Stimulated activated CD4-positive, alpha-beta T cell treated with anti-CD3 and anti-CD28 coated beads, TNF-alpha, amount 100 ng/mL, for 24 hours (primary cell): ENCODE measurements around the gene PRSS16.
"Not testable (repeated sequence)": the region's sequence is repeated elsewhere in the genome, so short reads cannot be mapped to it uniquely, and the experiment has no call there.

Source experiments
- DNase-seq, 3 experiments: peaks; one replicate each; pipeline ENCODE4 v3.0.0-alpha.2; 2020; ENCODE audit warnings: low read depth in 3 of 3

PRSS16 gene

GRCh38 chr6:27242589-27243265 is 4.8 kb upstream of the PRSS16 start:
- DNase-seq = no peak

GRCh38 chr6:27248783-27249182 is 1.3 kb downstream of the PRSS16 start:
- DNase-seq = no peak

DNA sequence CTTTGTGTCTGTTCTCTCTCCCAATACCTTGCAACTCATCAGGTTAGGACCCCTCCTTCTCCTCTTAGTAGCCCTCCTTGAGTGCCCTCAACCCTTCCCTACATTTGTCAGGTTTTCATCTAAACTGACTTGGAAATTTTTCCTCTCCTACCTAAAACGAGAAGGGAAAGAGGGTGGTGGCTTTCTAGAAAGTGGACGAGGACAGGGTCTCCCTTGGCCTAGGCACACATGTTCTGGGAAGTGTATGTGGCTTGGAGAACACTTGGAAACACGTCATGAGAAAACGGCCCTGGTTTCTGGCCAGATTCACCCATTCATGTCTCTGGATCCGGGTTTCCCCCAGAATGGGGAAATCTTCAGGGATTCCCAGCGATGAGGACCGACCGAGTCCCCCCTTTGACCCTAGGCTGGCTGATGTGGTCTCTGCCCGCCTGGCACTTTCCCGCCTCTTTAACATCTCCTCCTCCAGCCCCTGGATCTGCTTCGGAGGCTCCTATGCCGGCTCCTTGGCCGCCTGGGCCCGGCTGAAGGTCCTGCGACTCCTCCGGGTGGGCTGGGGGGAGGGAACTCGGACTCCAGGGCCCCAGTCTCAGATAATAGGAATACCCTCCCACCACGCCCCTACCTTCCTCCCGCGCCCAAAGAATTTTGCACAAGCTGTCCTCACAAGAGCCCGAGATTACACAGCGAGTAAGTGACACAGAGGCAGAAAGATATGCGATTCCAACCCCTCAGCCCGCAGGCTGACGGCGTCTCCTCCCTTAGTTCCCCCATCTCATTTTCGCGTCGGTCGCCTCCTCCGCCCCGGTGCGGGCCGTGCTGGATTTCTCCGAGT is 3.0 kb downstream of the PRSS16 start:
- DNase-seq = no peak

GRCh38 chr6:27251112-27251605 is 3.7 kb downstream of the PRSS16 start:
- DNase-seq = peak; percentile 30 to 81 (median 52)

DNA sequence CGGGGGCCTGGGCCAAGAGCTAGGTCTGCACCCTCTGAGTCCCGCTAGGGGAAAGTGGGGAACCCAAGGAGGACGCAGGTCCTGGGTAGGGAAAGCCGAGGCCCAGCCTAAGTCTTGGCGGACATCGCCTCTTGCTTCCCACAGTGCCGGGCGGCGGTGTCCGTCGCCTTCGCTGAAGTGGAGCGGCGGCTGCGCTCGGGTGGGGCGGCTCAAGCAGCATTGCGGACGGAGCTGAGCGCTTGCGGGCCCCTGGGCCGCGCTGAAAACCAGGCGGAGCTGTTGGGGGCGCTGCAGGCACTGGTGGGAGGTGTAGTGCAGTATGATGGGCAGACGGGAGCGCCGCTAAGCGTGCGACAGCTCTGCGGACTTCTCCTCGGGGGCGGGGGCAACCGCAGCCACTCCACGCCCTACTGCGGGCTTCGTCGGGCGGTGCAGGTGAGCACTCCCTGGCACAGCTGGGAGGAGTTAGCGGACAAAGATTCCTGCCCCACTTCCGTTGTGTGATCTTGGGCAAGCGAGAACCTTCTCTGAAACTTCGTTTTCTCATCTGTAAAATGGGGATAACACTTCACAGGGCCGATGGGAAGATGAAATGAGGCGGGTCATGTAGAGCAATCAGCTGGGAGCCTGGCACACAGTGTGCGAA is 4.2 kb downstream of the PRSS16 start:
- DNase-seq = peak; percentile 31 to 70 (median 36)

DNA sequence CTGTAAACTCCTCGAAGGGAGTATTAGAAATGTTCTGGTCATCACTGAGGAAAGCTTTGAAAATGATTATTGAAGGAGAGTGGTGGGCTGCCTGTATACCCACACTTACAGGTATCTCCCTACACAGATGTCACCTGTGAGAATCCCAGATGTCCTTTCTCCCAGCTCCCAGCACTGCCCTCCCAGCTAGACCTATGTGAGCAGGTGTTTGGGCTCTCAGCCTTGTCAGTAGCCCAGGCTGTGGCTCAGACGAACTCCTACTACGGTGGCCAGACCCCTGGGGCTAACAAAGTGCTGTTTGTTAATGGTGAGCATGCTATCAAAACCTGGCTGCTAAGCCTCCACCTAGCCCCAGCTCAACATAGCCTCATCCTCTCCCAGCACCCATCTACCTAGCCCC is 7.1 kb downstream of the PRSS16 start:
- no peak for DNase-seq

DNA sequence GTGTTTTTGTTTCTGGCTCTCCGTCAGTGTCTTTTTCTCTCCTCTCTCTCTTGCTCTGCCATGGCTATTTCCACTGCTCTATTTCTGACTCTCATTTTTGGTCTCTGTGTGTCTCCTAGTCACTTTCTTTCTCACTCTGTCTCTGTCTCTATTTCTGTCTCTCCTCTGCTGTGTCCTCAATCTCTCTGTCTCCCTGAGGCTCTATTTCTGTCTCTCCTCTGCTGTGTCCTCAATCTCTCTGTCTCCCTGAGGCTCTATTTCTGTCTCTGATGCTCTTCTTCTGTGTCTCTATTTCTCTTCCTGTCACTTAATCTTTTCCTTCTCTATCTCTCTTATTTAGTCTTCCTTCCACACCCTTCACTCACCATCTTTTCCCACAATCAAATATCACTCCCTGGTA is 8.4 kb downstream of the PRSS16 start:
- no peak for DNase-seq

DNA sequence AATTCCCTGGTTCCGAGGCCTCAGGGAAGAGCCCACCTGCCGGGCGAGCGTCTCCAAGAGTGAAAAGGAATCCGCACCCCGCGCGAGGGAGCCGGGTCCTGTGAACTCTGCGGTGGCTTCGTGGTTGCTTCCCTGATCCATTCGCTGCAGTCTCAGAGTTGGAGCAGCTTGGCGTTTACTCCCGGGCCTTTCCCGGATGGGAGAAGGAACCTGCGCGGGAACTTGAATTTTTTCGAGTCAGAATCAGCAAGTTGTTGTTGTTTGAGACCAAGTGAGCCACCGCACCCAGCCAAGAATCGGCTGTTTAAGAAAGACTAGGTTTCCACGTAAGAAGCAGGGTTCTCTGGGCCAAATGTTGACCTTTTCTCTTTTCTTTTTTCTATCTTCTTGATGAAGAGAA is 12.9 kb downstream of the PRSS16 start:
- DNase-seq = no peak

DNA sequence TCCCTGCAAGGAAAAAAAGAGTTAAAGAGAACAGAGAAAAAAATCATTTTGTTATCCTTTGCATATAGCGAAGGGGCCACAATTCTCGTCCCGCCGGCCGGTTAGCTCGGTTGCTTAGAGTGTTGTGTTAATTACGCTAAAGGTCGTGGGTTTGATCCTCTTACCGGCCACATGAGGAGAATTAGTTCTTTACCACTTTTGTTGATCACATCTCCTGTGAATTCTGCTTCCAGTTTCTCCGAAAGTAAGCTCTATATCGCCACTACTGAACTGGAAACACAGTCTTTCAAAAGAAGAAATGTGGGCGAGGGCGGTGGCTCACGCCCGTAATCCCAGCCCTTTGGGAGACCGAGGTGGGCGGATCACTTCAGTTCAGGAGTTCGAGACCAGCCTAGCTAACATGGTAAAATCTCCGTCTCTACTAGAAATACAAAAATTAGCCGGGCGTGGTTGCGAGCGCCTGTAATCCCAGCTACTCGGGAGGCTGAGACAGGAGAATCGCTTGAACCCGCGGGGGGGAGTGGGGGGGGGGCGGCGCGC is 13.4 kb downstream of the PRSS16 start:
- no peak for DNase-seq

- DNase-seq = no peak
Measured at GRCh38 chr6:27263886-27264285, 16.4 kb downstream of the PRSS16 start.

- DNase-seq = not testable (repeated sequence)
Measured at GRCh38 chr6:27267003-27267402, 19.5 kb downstream of the PRSS16 start.

DNA sequence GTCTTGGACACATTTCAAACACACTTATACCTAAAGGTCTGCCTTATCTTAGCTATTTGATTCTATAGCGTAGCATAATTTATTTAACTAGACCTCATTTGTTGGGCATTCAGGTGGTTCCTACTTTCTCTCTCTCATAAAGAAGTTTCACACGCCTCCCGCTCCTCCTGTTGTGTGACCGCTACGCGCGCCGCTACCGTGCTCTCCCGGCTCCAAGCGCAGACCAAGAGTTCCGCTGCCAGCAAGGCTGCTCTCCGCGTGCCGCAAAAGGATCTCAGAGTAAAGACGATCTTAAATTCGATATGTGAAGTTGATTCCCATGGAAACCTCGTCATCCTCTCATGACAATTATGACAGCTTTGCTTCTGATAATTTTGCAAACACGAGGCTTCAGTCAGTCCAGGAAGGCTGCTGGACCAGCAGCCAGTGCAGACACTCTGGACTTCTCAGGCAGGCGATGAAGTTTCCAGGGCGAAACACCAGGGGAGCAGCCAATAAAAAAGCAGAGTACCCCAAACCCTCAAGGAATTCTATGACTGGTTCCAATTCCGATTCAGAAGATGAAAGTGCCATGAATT is 20.4 kb downstream of the PRSS16 start:
- DNase-seq = no peak

DNA sequence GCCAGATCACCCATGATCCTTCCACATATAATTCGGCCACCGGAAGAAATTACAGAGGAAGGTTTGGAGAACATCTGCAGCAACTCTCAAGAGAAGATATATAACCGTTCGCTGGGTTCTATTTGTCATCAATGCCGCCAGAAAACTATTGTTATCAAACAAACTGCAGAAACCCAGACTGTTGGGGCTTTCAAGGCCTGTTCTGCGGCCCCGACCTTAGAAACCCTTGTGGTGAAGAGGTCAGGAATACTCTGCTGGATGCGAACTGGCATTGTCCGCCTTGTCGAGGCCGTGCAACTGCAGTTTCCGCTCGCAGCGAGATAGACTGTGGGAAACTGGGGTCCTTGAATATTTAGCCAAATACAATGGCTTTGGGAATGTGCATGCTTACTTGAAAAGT is 21.3 kb downstream of the PRSS16 start:
- no peak for DNase-seq

- DNase-seq = no peak
Measured at GRCh38 chr6:27273783-27274182, 26.3 kb downstream of the PRSS16 start.

- peak in 1 of 3 experiments; percentile 32 for DNase-seq
Measured at GRCh38 chr6:27275025-27275956, 27.8 kb downstream of the PRSS16 start.

GRCh38 chr6:27279513-27280063 is 32.1 kb downstream of the PRSS16 start:
- DNase-seq = no peak

GRCh38 chr6:27280064-27280539 is 32.6 kb downstream of the PRSS16 start:
- peak in 2 of 3 experiments; percentile 11 to 51 for DNase-seq

DNA sequence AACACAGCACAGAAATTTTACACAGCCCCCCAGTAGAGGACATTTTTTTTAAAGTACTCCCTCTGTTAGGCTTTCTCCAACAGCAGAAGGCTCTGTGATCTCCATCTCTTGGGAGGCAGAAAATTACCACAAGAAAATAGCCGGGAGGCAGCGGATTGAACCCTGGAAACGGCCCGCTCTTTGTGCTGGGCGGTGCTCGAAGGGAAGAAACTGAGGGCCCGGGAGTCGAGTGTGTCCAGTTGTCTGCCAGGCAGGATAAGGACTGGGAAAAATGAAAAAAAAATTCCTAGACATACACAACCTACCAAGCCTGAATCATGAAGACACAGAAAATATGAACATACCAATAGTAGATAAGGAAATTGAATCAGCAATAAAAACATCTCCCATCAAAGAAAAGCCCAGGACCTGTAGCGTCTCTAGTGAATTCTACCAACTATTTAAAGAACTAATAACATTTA is 33.1 kb downstream of the PRSS16 start:
- DNase-seq = no peak

- DNase-seq = no peak
Measured at GRCh38 chr6:27281105-27281539, 33.6 kb downstream of the PRSS16 start.

- DNase-seq = no peak
Measured at GRCh38 chr6:27281569-27281968, 34.1 kb downstream of the PRSS16 start.
